ENCODE results near the gene UQCRHL. TPM values are rescaled to one million over a fixed set of nuclear protein-coding genes. Genes with fewer than 3 reads are reported as not detected.

The UQCRHL gene
- total and polyA plus RNA-seq, 10 of the 15 experiments (the other 5 are each of a cell fraction or from before 2014, with no cell fraction given): 1.4 to 17.3 (median 5.7) TPM

- no TSS peak for BruUV-seq (replicated peaks)
- ChIA-PET POLR2A (interaction anchor here (0.5 kb wide), 1 partner anchor 136 kb away, joined by 3 read pairs; no protein-coding TSS in a partner anchor), CTCF (interaction anchor here (0.6 to 2.8 kb wide), 10 partner anchors 8 to 207 kb away, joined by 3 to 17 read pairs (median 4); partner anchors contain the start of gene SRARP), RAD21 (ENCODE audit: unreplicated experiment) (interaction anchor here (1.7 to 2.6 kb wide), 2 partner anchors 10 to 13 kb away, joined by 6 to 10 read pairs; no protein-coding TSS in a partner anchor), SMC1A (ENCODE audit: uncharacterized antibody, unreplicated experiment) (interaction anchor here (0.7 to 2.2 kb wide), 3 partner anchors 10 to 195 kb away, joined by 3 to 5 read pairs (median 4); no protein-coding TSS in a partner anchor)
- in situ Hi-C loops (cut with MboI): no loop called here
- Histone ChIP-seq H3K79me2 (ENCODE audit: control insufficient read depth, insufficient read depth, low read length) (no peaks in the 10 kb centered on the region), H2AFZ (ENCODE audit: control insufficient read depth, low read depth, low read length) (no peak overlapping the region), H3K9me3 (replicated peaks; ENCODE audit: control insufficient read depth, insufficient read depth, low read length) (no peaks in the 10 kb centered on the region), H3K4me2 (ENCODE audit: control insufficient read depth, insufficient read depth) (no peak overlapping the region), H3K27ac (ENCODE audit: control insufficient read depth, insufficient read depth) (no peak overlapping the region), H4K20me1 (ENCODE audit: control insufficient read depth, insufficient read depth) (no peaks in the 10 kb centered on the region), H3K27me3 (replicated peaks in 1 of 2; ENCODE audit: control insufficient read depth in 2 of 2, insufficient read depth in 2 of 2, low read length in 1 of 2) (no peaks in the 10 kb centered on the region), H3K4me1 (ENCODE audit: control insufficient read depth, insufficient read depth, low read length) (no peaks in the 10 kb centered on the region), H3K4me3 (no peak overlapping the region), H3K36me3 (ENCODE audit: control insufficient read depth in 2 of 2, insufficient read depth in 2 of 2, low read length in 1 of 2) (no peaks in the 10 kb centered on the region), H3K9ac (ENCODE audit: control insufficient read depth, insufficient read depth, low read length) (no peak overlapping the region)
- intact Hi-C loops (cut with micrococcal nuclease; ENCODE audit: unreplicated experiment): loop anchor here (2.0 to 5.0 kb wide), 2 partner anchors 205 to 230 kb away; no protein-coding TSS in a partner anchor
- ATAC-seq: no peak
- no peak for FAIRE-seq
- 38% methylated on average over 17 of the region's 17 CpGs for WGBS (ENCODE audit: insufficient coverage, insufficient replicate concordance, low lambda C conversion rate, missing lambda C conversion rate)
- DNase-seq (ENCODE audit: low read depth, low spot score): no peak
- TF ChIP-seq JUNB (IDR thresholded peaks at IDR 0.05) (no peak), CHD4 (IDR thresholded peaks at IDR 0.05) (no peak), DPF2 (IDR thresholded peaks at IDR 0.05) (no peak), ZSCAN29 (IDR thresholded peaks at IDR 0.05) (no peak), ZNF207 (IDR thresholded peaks at IDR 0.05; ENCODE audit: borderline replicate concordance) (no peak), TAF1 (IDR thresholded peaks at IDR 0.05; ENCODE audit: borderline replicate concordance, low read depth, low read length) (no peak), NKRF (conservative IDR thresholded peaks at IDR 0.05) (no peak), ESRRA (IDR thresholded peaks at IDR 0.05; ENCODE audit: low read length) (no peak)
- TF ChIP-seq, protein P1, sequence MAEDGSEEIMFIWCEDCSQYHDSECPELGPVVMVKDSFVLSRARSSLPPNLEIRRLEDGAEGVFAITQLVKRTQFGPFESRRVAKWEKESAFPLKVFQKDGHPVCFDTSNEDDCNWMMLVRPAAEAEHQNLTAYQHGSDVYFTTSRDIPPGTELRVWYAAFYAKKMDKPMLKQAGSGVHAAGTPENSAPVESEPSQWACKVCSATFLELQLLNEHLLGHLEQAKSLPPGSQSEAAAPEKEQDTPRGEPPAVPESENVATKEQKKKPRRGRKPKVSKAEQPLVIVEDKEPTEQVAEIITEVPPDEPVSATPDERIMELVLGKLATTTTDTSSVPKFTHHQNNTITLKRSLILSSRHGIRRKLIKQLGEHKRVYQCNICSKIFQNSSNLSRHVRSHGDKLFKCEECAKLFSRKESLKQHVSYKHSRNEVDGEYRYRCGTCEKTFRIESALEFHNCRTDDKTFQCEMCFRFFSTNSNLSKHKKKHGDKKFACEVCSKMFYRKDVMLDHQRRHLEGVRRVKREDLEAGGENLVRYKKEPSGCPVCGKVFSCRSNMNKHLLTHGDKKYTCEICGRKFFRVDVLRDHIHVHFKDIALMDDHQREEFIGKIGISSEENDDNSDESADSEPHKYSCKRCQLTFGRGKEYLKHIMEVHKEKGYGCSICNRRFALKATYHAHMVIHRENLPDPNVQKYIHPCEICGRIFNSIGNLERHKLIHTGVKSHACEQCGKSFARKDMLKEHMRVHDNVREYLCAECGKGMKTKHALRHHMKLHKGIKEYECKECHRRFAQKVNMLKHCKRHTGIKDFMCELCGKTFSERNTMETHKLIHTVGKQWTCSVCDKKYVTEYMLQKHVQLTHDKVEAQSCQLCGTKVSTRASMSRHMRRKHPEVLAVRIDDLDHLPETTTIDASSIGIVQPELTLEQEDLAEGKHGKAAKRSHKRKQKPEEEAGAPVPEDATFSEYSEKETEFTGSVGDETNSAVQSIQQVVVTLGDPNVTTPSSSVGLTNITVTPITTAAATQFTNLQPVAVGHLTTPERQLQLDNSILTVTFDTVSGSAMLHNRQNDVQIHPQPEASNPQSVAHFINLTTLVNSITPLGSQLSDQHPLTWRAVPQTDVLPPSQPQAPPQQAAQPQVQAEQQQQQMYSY (CRISPR knock-in tag; IDR thresholded peaks at IDR 0.05): no peak
- TF ChIP-seq, protein P2, sequence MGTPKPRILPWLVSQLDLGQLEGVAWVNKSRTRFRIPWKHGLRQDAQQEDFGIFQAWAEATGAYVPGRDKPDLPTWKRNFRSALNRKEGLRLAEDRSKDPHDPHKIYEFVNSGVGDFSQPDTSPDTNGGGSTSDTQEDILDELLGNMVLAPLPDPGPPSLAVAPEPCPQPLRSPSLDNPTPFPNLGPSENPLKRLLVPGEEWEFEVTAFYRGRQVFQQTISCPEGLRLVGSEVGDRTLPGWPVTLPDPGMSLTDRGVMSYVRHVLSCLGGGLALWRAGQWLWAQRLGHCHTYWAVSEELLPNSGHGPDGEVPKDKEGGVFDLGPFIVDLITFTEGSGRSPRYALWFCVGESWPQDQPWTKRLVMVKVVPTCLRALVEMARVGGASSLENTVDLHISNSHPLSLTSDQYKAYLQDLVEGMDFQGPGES (IDR thresholded peaks at IDR 0.05): no peak
- TF ChIP-seq, protein P3, sequence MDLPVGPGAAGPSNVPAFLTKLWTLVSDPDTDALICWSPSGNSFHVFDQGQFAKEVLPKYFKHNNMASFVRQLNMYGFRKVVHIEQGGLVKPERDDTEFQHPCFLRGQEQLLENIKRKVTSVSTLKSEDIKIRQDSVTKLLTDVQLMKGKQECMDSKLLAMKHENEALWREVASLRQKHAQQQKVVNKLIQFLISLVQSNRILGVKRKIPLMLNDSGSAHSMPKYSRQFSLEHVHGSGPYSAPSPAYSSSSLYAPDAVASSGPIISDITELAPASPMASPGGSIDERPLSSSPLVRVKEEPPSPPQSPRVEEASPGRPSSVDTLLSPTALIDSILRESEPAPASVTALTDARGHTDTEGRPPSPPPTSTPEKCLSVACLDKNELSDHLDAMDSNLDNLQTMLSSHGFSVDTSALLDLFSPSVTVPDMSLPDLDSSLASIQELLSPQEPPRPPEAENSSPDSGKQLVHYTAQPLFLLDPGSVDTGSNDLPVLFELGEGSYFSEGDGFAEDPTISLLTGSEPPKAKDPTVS (IDR thresholded peaks at IDR 0.05; ENCODE audit: low read depth, low read length): no peak
Observed at GRCh38 chr1:15802234-15802965, 5.0 kb downstream of the UQCRHL start.
